ENCODE data around the gene LPP. TPM values are rescaled to one million over a fixed set of nuclear protein-coding genes. Genes with fewer than 3 reads are reported as not detected.

The LPP gene
- polyA plus RNA-seq, 2 of the 4 experiments (the other 2 are of a cell fraction), result 11.0 to 30.8 TPM

- CTCF ChIA-PET, result interaction anchor here (0.9 kb wide), 1 partner anchor 10 kb away, joined by 4 read pairs; no protein-coding TSS in a partner anchor
- FAIRE-seq, result no peak
Observed at GRCh38 chr3:188294113-188294512, 140.2 kb downstream of the LPP start.

DNA sequence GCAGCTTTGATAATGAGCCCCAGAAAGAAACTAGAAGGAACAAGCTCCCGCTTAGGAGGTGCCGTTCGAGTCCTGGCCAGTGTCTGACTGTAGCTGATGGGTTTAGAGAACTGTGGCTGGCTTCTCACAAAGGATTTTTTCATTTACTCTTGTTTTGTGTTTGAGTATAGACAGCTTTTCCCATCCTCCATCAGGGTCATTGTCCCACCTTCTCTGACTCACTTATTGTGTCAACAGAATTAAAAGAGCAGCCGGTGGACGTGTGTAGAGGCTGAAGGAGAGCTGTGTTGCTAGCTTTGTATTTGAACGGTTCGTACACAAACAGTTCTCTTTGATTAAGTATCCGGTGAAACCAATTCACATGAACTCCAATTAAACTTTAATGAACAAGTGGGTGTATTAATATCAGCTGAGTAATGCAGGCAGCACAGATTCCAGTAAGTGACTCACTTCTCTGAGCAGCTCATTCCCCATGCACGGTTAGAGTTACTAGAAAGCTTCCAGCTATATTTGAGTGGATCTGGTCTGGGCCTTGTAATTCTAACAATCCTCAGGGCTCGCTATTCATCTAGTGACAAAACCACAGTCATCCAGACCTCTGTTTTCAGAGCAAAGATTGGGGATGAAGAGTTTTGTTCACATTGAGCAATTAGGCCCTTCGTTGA is 141.0 kb downstream of the LPP start:
- Histone ChIP-seq H3K4me2 (peak overlapping the region; percentile 82), H3K9me3 (no peaks in the 10 kb centered on the region), H3K27ac (peak overlapping the region; percentile 72 to 86), H3K4me3 (peak overlapping the region; percentile 18; the same call in 1 of the 3 replicates), H3K4me1 (peaks cover 88% of the 10 kb centered on the region)
- no peak for FAIRE-seq
- peak; percentile 50 to 87 for DNase-seq (ENCODE audit: low read depth in 1 of 2, low spot score in 1 of 2)
- 3% methylated on average over 9 of the region's 11 CpGs for WGBS (ENCODE audit: missing lambda C conversion rate)
- TF ChIP-seq ZSCAN20 (CRISPR knock-in tag; IDR thresholded peaks at IDR 0.05), result no peak
- peak; percentile 76 for TF ChIP-seq GATA3 (IDR thresholded peaks at IDR 0.05; ENCODE audit: borderline replicate concordance)
- peak; percentile 85 for TF ChIP-seq JUNB (IDR thresholded peaks at IDR 0.05)
- TF ChIP-seq EP300 (IDR thresholded peaks at IDR 0.05), result peak in 1 of 2 experiments; percentile 42; a peak in 1 of 5 replicates
- TF ChIP-seq HES2 (IDR thresholded peaks at IDR 0.05), result no peak
- peak in 1 of 2 experiments; percentile 72; a peak in 2 of 5 replicates for TF ChIP-seq JUN (IDR thresholded peaks at IDR 0.05)
- TF ChIP-seq RAD21 (conservative IDR thresholded peaks at IDR 0.05 in 1 of 2, IDR thresholded peaks at IDR 0.05 in 1 of 2), result peak in 1 of 2 experiments; percentile 44; a peak in 2 of 5 replicates
- peak in 1 of 2 experiments; percentile 40; a peak in 1 of 4 replicates for TF ChIP-seq CEBPB (IDR thresholded peaks at IDR 0.05)
- TF ChIP-seq CBX8 (IDR thresholded peaks at IDR 0.05), result no peak
- no peak for TF ChIP-seq MAZ (IDR thresholded peaks at IDR 0.05; ENCODE audit: borderline replicate concordance, low read depth, low read length)
- TF ChIP-seq, protein P1, sequence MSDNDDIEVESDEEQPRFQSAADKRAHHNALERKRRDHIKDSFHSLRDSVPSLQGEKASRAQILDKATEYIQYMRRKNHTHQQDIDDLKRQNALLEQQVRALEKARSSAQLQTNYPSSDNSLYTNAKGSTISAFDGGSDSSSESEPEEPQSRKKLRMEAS (IDR thresholded peaks at IDR 0.05), result peak; percentile 63
- TF ChIP-seq, protein P2, sequence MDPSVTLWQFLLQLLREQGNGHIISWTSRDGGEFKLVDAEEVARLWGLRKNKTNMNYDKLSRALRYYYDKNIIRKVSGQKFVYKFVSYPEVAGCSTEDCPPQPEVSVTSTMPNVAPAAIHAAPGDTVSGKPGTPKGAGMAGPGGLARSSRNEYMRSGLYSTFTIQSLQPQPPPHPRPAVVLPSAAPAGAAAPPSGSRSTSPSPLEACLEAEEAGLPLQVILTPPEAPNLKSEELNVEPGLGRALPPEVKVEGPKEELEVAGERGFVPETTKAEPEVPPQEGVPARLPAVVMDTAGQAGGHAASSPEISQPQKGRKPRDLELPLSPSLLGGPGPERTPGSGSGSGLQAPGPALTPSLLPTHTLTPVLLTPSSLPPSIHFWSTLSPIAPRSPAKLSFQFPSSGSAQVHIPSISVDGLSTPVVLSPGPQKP (IDR thresholded peaks at IDR 0.05; ENCODE audit: low read depth, low read length), result no peak
- TF ChIP-seq TFCP2L1 (CRISPR knock-in tag; IDR thresholded peaks at IDR 0.05), result no peak
- peak; percentile 39; the same call in 1 of the 3 replicates for TF ChIP-seq SMC3 (IDR thresholded peaks at IDR 0.05)
- TF ChIP-seq FOSL2 (IDR thresholded peaks at IDR 0.05), result peak; percentile 86
- peak; percentile 91 for TF ChIP-seq FOSL2 (CRISPR knock-in tag; IDR thresholded peaks at IDR 0.05)
- TF ChIP-seq ZNF302 (CRISPR knock-in tag; IDR thresholded peaks at IDR 0.05), result no peak
- POLR2A ChIA-PET, result interaction anchor here (0.6 to 1.7 kb wide), 5 partner anchors 9 to 653 kb away, joined by 3 to 6 read pairs (median 4); partner anchors contain the start of gene BCL6
- CTCF ChIA-PET, result interaction anchor here (0.7 to 1.4 kb wide), 5 partner anchors 11 to 660 kb away, joined by 3 to 4 read pairs (median 3); no protein-coding TSS in a partner anchor
- peak; percentile 88 to 90 for ATAC-seq

More at GRCh38 chr3:188294113-188294512, 140.2 kb downstream of the LPP start:
- 73% methylated on average over 3 of the region's 3 CpGs for WGBS (ENCODE audit: missing lambda C conversion rate)
- H3K4me1 ChIP-seq, result peaks cover 80% of the 10 kb centered on the region
- no peak for DNase-seq (ENCODE audit: low read depth in 1 of 2, low spot score in 1 of 2)
- TF ChIP-seq TP53 (CRISPR knock-in tag; IDR thresholded peaks at IDR 0.05) (no peak), CEBPB (IDR thresholded peaks at IDR 0.05) (peak; percentile 63 to 82; a peak in 3 of 4 replicates)
- H3K4me3 ChIP-seq, result no peak overlapping the region
- no peaks in the 10 kb centered on the region for H3K9me3 ChIP-seq
- peak overlapping the region; percentile 82 for H3K4me2 ChIP-seq
- no peak for ATAC-seq
- POLR2A ChIA-PET, result interaction anchor here (0.9 to 1.7 kb wide), 4 partner anchors 8 to 654 kb away, joined by 3 to 6 read pairs (median 4); partner anchors contain the start of gene BCL6
- peak overlapping the region; percentile 72 to 86 for H3K27ac ChIP-seq

- Histone ChIP-seq H3K4me2 (peak overlapping the region; percentile 82), H3K4me3 (no peak overlapping the region), H3K9me3 (no peaks in the 10 kb centered on the region), H3K4me1 (peaks cover 87% of the 10 kb centered on the region), H3K27ac (peak overlapping the region; percentile 72 to 86)
- ChIA-PET CTCF (interaction anchor here (1.4 kb wide), 1 partner anchor 27 kb away, joined by 3 read pairs; no protein-coding TSS in a partner anchor), POLR2A (no interaction called here)
- FAIRE-seq (no peak), ATAC-seq (no peak), DNase-seq (ENCODE audit: low read depth in 1 of 2, low spot score in 1 of 2) (no peak)
- WGBS (ENCODE audit: missing lambda C conversion rate), result 88% methylated on average over 3 of the region's 3 CpGs
- TF ChIP-seq EHMT2 (IDR thresholded peaks at IDR 0.05; ENCODE audit: low read depth), result no peak
- TF ChIP-seq, protein P2 (IDR thresholded peaks at IDR 0.05; ENCODE audit: low read depth, low read length), result no peak
- TF ChIP-seq E2F6 (IDR thresholded peaks at IDR 0.05; ENCODE audit: borderline replicate concordance, low read depth), result no peak
- TF ChIP-seq HOXB5 (CRISPR knock-in tag; IDR thresholded peaks at IDR 0.05), result no peak
- no peak for TF ChIP-seq TP53 (CRISPR knock-in tag; IDR thresholded peaks at IDR 0.05)
Observed at GRCh38 chr3:188295876-188296275, 141.9 kb downstream of the LPP start.
